ENCODE measurements around the gene CDK9.
"Not testable (repeated sequence)": the region's sequence is repeated elsewhere in the genome, so short reads cannot be mapped to it uniquely, and the experiment has no call there.

CDK9 gene

GRCh38 chr9:127825319-127826051 lies 39.7 kb downstream of the CDK9 start:
- DNase-seq (ENCODE audit: low read depth in 2 of 2), result no peak

GRCh38 chr9:127826253-127826913 lies 40.5 kb downstream of the CDK9 start:
- no peak for DNase-seq (ENCODE audit: low read depth in 2 of 2)

- no peak for DNase-seq (ENCODE audit: low read depth in 2 of 2)
Measured at GRCh38 chr9:127828262-127829031, 42.6 kb downstream of the CDK9 start.

- no peak for DNase-seq (ENCODE audit: low read depth in 2 of 2)
Measured at GRCh38 chr9:127829205-127829906, 43.5 kb downstream of the CDK9 start.

GRCh38 chr9:127832248-127832647 lies 46.4 kb downstream of the CDK9 start:
- no peak for DNase-seq (ENCODE audit: low read depth in 2 of 2)

- DNase-seq (ENCODE audit: low read depth in 2 of 2), result no peak
Measured at GRCh38 chr9:127833555-127833954, 47.7 kb downstream of the CDK9 start.

GRCh38 chr9:127835991-127836516 lies 50.2 kb downstream of the CDK9 start:
- DNase-seq (ENCODE audit: low read depth in 2 of 2), result peak; percentile 26 to 30

GRCh38 chr9:127836561-127836960 lies 50.7 kb downstream of the CDK9 start:
- DNase-seq (ENCODE audit: low read depth in 2 of 2), result not testable (repeated sequence)

- DNase-seq (ENCODE audit: low read depth in 2 of 2), result no peak
Measured at GRCh38 chr9:127837346-127837745, 51.5 kb downstream of the CDK9 start.

GRCh38 chr9:127838375-127839078 lies 52.7 kb downstream of the CDK9 start:
- no peak for DNase-seq (ENCODE audit: low read depth in 2 of 2)

Data from stimulated activated CD8-positive, alpha-beta memory T cell treated with anti-CD3 and anti-CD28 coated beads, Interleukin-15, amount 100 ng/mL, for 48 hours (primary cell).